ENCODE data around the gene GATA6. TPM values are rescaled to one million over a fixed set of nuclear protein-coding genes. Genes with fewer than 3 reads are reported as not detected.

The GATA6 gene
- total and polyA plus RNA-seq, 9 donors: 30.2 to 221 (median 129) TPM

DNA sequence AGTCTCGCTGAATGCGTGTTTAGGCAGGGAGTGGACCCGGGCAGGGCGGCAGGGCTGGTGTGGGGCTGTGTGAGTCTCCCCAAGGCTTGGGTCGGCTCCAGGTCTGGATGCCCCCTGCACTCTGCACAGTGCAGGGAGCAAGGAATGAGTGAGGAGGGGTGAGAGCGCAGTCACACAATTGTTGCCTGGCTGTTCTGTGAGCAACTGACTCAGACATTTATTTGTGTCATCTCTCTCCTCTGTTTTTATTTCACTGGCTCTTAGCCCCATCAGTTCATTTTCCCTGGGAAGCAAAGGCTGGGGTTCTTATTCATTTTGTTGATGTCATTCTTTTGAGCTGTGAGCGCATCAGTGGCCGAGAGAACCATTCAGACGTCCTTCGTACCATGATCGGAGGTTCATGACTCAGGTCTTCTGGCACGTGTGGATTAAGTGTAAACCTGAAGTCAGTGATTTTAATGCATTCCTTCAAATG lies 61.1 kb downstream of the GATA6 start:
- H3K36me3 ChIP-seq: no peaks in the 10 kb centered on the region
- no peaks in the 10 kb centered on the region for H3K27me3 ChIP-seq
- no peak for DNase-seq
- H3K27ac ChIP-seq: no peak overlapping the region
- intact Hi-C loops (cut with DNase I): no loop called here
- 85 to 86% (median 85%) methylated on average over 12 of the region's 12 CpGs for WGBS, 3 donors
- TF ChIP-seq CTCF (IDR thresholded peaks at IDR 0.05) (no peak), POLR2A (IDR thresholded peaks at IDR 0.05) (no peak), EP300 (IDR thresholded peaks at IDR 0.05) (no peak)
- H3K4me1 ChIP-seq (ENCODE audit: insufficient read depth): no peaks in the 10 kb centered on the region
- no peaks in the 10 kb centered on the region for H3K9me3 ChIP-seq
- no peak overlapping the region for H3K4me3 ChIP-seq

DNA sequence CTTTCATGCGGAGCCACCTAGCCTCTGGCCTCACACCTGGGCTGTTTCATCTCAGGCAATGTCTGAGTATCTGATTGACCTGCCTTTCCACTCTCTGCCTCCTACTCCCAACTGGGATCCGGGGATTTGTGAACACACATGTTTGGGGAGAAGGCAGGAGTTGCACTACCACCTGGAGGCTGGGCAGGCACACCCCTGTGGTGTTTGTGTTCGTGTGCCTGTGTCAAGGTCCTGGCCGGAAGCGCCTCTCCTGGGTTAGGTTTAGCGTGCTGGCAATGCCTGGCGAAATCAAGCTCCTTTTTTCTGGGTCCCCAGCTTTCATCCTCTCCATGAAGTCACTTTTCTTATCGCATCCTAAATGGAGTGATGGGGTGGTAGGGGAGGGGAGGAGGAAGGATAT lies 63.9 kb downstream of the GATA6 start:
- TF ChIP-seq POLR2A (IDR thresholded peaks at IDR 0.05) (no peak), CTCF (IDR thresholded peaks at IDR 0.05) (no peak), EP300 (IDR thresholded peaks at IDR 0.05) (no peak)
- intact Hi-C loops (cut with DNase I): no loop called here
- no peaks in the 10 kb centered on the region for H3K4me1 ChIP-seq (ENCODE audit: insufficient read depth)
- H3K36me3 ChIP-seq: no peaks in the 10 kb centered on the region
- WGBS, 3 donors: 82 to 88% (median 83%) methylated on average over 8 of the region's 8 CpGs
- no peak for DNase-seq
- no peak overlapping the region for H3K27ac ChIP-seq
- H3K9me3 ChIP-seq: no peaks in the 10 kb centered on the region
- no peaks in the 10 kb centered on the region for H3K27me3 ChIP-seq
- H3K4me3 ChIP-seq: no peak overlapping the region

DNA sequence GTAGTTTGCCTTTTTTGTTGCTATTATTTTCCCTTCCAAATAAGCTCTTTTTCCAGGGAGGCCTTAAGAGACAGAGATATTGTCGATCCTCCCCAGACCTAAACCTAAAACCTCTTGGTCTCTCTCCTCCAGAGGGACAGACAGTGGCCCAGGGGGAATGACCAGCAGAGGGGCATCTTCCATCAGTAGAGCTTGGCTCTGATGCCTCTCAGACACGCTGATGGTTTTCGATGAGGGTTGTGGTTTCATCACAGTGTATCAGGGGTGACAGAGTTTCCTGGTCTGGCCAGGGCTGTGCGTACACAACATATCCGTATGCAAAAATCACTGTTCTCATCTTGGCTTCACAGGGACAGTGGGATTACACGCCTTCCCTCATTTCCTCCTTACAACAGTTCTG lies 68.6 kb downstream of the GATA6 start:
- Histone ChIP-seq H3K27me3 (no peaks in the 10 kb centered on the region), H3K4me3 (no peak overlapping the region), H3K9me3 (no peaks in the 10 kb centered on the region), H3K36me3 (no peaks in the 10 kb centered on the region), H3K4me1 (ENCODE audit: insufficient read depth) (no peaks in the 10 kb centered on the region), H3K27ac (no peak overlapping the region)
- no peak for DNase-seq
- 87 to 95% (median 94%) methylated on average over 6 of the region's 6 CpGs for WGBS, 3 donors
- intact Hi-C loops (cut with DNase I): no loop called here
- TF ChIP-seq POLR2A (IDR thresholded peaks at IDR 0.05) (no peak), EP300 (IDR thresholded peaks at IDR 0.05) (no peak), CTCF (IDR thresholded peaks at IDR 0.05) (no peak)

- intact Hi-C loops (cut with DNase I): no loop called here
- Histone ChIP-seq H3K4me1 (ENCODE audit: insufficient read depth) (no peaks in the 10 kb centered on the region), H3K4me3 (no peak overlapping the region), H3K36me3 (no peaks in the 10 kb centered on the region), H3K27ac (no peak overlapping the region), H3K9me3 (no peaks in the 10 kb centered on the region), H3K27me3 (no peaks in the 10 kb centered on the region)
- no peak for DNase-seq
- WGBS, 3 donors: 82 to 85% (median 85%) methylated on average over 6 of the region's 6 CpGs
- TF ChIP-seq POLR2A (IDR thresholded peaks at IDR 0.05): no peak
- no peak for TF ChIP-seq EP300 (IDR thresholded peaks at IDR 0.05)
- no peak for TF ChIP-seq CTCF (IDR thresholded peaks at IDR 0.05)
Observed at GRCh38 chr18:22238681-22239080, 69.3 kb downstream of the GATA6 start.

Measured in ovary (tissue), 9 donors.